NT2/D1 (cell line): Measurements from ENCODE around the gene KANSL1.

Experiments
- DNase-seq: peaks from one replicate; pipeline ENCODE4 v3.0.0-alpha.2; 2011; ENCODE audit warnings: low read depth, low spot score
- H3K27me3 ChIP-seq: 2 replicates; pipeline ENCODE4 v1.6.0; 2011; ENCODE audit warnings: mild to moderate bottlenecking; ENCODE audit not compliant: insufficient read length, insufficient read depth
- H3K36me3 ChIP-seq: 2 replicates; pipeline ENCODE4 v1.6.1; 2011; ENCODE audit warnings: mild to moderate bottlenecking, low read length, mixed read lengths; ENCODE audit not compliant: insufficient read depth, insufficient read length
- H3K4me1 ChIP-seq: 2 replicates; pipeline ENCODE4 v1.5.1; 2011; ENCODE audit not compliant: insufficient read depth, insufficient read length
- H3K4me3 ChIP-seq: 2 replicates; pipeline ENCODE4 v1.5.1; 2011; ENCODE audit warnings: low read depth; ENCODE audit not compliant: insufficient read length
- H3K9ac ChIP-seq: 2 replicates; pipeline ENCODE4 v1.6.0; 2011; ENCODE audit warnings: low read depth; ENCODE audit not compliant: insufficient read length
- H3K9me3 ChIP-seq: 2 replicates; pipeline ENCODE4 v1.5.1; 2011; ENCODE audit warnings: mild to moderate bottlenecking, low read length; ENCODE audit not compliant: insufficient read depth
- SUZ12 ChIP-seq: IDR thresholded peaks from 2 replicates; pipeline ENCODE4 v1.6.1; 2011; ENCODE audit not compliant: insufficient read length, insufficient read depth; ENCODE audit errors: extremely low read depth
- YY1 ChIP-seq: IDR thresholded peaks from 2 replicates; pipeline ENCODE4 v1.6.1; 2011; ENCODE audit not compliant: insufficient read length, insufficient read depth
- ZNF274 ChIP-seq: IDR thresholded peaks from 2 replicates; pipeline ENCODE4 v1.6.1; 2011; ENCODE audit warnings: mild to moderate bottlenecking, low read depth, low read length

The KANSL1 gene

DNA sequence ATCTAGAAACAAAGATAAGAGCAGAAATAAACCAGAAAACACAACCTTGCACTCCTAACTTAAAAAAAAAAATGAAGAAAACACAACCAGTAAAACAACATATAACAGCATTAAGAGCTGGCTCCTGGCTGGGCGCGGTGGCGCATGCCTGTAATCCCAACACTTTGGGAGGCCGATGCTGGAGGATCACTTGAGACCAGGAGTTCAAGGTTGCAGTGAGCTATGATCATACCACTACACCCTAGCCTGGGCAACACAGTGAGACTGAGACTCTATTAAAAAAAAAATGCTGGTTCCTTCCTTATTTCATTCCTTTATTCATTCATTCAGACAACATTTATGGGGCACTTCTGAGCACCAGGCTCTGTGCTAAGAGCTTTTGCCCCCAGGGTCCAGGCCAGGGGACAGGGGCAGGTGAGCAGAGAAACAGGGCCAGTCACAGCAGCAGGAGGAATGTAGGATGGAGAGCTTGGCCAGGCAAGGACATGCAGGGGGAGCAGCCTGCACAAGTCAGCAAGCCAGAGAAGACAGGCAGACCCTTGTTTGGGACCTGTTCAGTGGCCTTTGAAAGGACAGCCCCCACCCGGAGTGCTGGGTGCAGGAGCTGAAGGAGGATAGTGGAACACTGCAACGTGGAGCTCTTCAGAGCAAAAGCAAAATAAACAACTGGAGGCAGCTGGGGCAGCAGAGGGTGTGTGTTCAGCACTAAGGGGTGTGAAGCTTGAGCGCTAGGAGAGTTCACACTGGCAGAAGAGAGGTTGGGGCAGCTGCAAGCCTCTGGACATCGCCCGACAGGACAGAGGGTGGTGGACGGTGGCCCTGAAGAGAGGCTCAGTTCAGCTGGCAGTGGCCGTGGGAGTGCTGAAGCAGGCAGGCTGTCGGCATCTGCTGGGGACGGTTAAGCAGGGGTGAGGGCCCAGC lies 191.6 kb downstream of the KANSL1 start:
- Histone ChIP-seq H3K27me3 (no peaks in the 10 kb centered on the region), H3K4me1 (peaks cover 1% of the 10 kb centered on the region), H3K4me3 (no peak overlapping the region), H3K9me3 (no peaks in the 10 kb centered on the region), H3K9ac (peak overlapping the region; percentile 28), H3K36me3 (no peaks in the 10 kb centered on the region)
- no peak for TF ChIP-seq ZNF274
- no peak for TF ChIP-seq YY1
- no peak for TF ChIP-seq SUZ12
- DNase-seq = no peak

DNA sequence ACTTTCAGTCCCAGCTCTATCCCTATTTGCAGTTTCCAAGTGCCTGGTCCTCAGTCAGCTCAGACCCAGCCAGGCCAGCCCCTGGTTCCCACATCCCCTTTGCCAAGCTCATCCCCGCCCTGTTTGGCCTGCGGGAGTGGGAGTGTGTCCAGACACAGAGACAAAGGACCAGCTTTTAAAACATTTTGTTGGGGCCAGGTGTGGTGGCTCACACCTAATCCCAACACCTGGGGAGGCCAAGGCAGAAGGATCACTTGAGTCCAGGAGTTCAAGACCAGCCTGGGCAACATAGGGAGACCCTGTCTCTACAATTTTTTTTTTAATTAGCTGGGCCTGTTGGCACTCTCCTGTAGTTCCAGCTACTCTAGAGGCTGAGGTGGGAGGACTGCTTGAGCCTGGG lies 192.5 kb downstream of the KANSL1 start:
- no peaks in the 10 kb centered on the region for H3K36me3 ChIP-seq
- H3K9me3 ChIP-seq = no peaks in the 10 kb centered on the region
- H3K4me3 ChIP-seq = no peak overlapping the region
- no peaks in the 10 kb centered on the region for H3K27me3 ChIP-seq
- TF ChIP-seq SUZ12 (no peak), YY1 (no peak), ZNF274 (no peak)
- DNase-seq = no peak
- H3K9ac ChIP-seq = no peak overlapping the region
- H3K4me1 ChIP-seq = peaks cover 1% of the 10 kb centered on the region

DNA sequence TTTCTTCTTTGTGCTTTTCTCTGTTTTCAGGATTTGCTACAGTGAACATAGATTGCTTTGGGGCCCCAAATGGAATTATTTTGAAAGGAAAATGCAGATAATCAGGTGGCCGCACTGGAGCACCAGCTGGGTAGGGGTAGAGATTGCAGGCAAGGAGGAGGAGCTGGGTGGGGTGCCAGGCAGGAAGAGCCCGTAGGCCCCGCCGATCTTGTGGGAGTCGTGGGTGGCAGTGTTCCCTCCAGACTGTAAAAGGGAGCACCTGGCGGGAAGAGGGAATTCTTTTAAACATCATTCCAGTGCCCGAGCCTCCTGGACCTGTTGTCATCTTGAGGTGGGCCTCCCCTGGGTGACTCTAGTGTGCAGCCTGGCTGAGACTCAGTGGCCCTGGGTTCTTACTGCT lies 192.9 kb downstream of the KANSL1 start:
- H3K4me1 ChIP-seq = peaks cover 1% of the 10 kb centered on the region
- H3K27me3 ChIP-seq = no peaks in the 10 kb centered on the region
- H3K9ac ChIP-seq = no peak overlapping the region
- H3K4me3 ChIP-seq = no peak overlapping the region
- H3K9me3 ChIP-seq = no peaks in the 10 kb centered on the region
- DNase-seq = no peak
- no peaks in the 10 kb centered on the region for H3K36me3 ChIP-seq
- no peak for TF ChIP-seq YY1
- no peak for TF ChIP-seq ZNF274
- no peak for TF ChIP-seq SUZ12

DNA sequence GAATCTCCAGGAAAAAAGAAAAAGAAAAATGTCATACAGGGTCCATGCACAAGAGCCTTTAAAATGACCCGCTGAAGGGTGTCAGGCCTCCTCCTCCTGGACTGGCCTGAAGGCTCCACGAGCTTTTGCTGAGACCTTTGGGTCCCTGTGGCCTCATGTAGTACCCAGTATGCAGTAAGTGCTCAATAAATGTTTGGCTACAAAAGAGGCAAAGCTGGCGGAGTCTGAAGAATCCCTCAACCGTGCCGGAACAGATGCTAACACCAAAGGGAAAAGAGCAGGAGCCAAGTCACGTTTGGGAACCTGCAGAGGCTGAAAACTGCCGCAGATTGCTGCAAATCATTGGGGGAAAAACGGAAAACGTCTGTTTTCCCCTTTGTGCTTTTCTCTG lies 193.3 kb downstream of the KANSL1 start:
- Histone ChIP-seq H3K4me3 (no peak overlapping the region), H3K27me3 (no peaks in the 10 kb centered on the region), H3K4me1 (peaks cover 4% of the 10 kb centered on the region), H3K9me3 (no peaks in the 10 kb centered on the region), H3K9ac (no peak overlapping the region), H3K36me3 (no peaks in the 10 kb centered on the region)
- no peak for TF ChIP-seq SUZ12
- no peak for TF ChIP-seq ZNF274
- no peak for TF ChIP-seq YY1
- DNase-seq = no peak

DNA sequence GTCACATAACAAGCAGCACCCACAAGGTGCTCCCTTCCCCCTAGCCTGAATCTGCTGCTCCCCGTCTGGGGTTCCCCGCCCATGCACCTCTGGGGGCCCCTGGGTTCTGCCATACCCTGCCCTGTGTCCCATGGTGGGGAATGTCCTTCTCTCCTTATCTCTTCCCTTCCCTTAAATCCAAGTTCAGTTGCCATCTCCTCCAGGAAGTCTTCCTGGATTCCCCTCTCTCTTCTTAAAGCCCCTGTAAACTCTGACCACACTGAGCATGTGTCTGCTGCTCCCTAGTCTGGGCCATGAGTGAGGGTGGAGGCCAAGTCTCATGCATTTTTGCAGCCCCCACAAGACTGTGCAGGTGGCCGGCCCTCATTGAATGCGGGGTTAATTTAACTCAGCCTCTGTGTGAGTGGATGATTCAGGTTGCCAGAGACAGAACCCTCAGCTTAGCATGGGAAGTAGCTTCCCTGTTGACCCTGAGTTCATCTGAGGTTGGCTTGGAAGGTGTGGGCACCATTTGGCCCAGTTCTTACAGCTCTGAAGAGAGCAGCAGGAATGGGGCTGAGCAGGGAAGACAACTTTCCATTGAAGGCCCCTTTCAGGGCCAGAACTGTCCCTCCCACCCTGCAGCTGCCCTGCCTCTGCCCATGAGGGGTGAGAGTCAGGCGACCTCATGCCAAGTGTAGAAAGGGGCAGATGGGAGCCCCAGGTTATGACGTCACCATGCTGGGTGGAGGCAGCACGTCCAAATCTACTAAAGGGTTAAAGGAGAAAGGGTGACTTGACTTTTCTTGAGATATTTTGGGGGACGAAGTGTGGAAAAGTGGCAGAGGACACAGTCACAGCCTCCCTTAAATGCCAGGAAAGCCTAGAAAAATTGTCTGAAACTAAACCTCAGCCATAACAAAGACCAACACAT lies 194.0 kb downstream of the KANSL1 start, which contains the start of gene STH:
Gene STH, plus strand, starts transcription at position 264 of the 913 bp plus-strand sequence. Its CDS starts 30 bp downstream, at position 294.
- peaks cover 4% of the 10 kb centered on the region for H3K4me1 ChIP-seq
- no peaks in the 10 kb centered on the region for H3K9me3 ChIP-seq
- no peak within 1 kb of the TSS for H3K9ac ChIP-seq
- no peaks in the 10 kb centered on the region for H3K36me3 ChIP-seq
- no peak within 1 kb of the TSS for H3K4me3 ChIP-seq
- no peak for DNase-seq
- TF ChIP-seq SUZ12 = no peak
- TF ChIP-seq ZNF274 = no peak
- no peaks in the 10 kb centered on the region for H3K27me3 ChIP-seq

DNA sequence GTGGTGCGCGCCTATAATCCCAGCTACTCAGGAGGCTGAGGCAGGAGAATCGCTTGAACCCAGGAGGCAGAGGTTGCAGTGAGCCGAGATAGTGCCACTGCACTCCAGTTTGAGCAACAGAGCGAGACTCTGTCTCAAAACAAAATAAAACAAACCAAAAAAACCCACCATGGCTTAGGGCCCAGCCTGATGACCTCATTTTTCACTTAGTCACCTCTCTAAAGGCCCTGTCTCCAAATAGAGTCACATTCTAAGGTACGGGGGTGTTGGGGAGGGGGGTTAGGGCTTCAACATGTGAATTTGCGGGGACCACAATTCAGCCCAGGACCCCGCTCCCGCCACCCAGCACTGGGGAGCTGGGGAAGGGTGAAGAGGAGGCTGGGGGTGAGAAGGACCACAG lies 195.6 kb downstream of the KANSL1 start:
- no peak for DNase-seq
- TF ChIP-seq ZNF274 = no peak
- no peak for TF ChIP-seq YY1
- TF ChIP-seq SUZ12 = no peak
- H3K4me3 ChIP-seq = no peak overlapping the region
- peaks cover 10% of the 10 kb centered on the region for H3K4me1 ChIP-seq
- H3K9me3 ChIP-seq = no peaks in the 10 kb centered on the region
- H3K9ac ChIP-seq = no peak overlapping the region
- H3K27me3 ChIP-seq = no peaks in the 10 kb centered on the region
- H3K36me3 ChIP-seq = no peaks in the 10 kb centered on the region

DNA sequence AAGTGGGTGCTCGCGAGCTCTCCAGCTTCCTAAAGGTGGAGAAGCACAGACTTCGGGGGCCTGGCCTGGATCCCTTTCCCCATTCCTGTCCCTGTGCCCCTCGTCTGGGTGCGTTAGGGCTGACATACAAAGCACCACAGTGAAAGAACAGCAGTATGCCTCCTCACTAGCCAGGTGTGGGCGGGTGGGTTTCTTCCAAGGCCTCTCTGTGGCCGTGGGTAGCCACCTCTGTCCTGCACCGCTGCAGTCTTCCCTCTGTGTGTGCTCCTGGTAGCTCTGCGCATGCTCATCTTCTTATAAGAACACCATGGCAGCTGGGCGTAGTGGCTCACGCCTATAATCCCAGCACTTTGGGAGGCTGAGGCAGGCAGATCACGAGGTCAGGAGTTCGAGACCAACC lies 196.1 kb downstream of the KANSL1 start:
- Histone ChIP-seq H3K4me3 (no peak overlapping the region), H3K36me3 (no peaks in the 10 kb centered on the region), H3K9ac (no peak overlapping the region), H3K9me3 (no peaks in the 10 kb centered on the region), H3K27me3 (no peaks in the 10 kb centered on the region), H3K4me1 (peaks cover 10% of the 10 kb centered on the region)
- TF ChIP-seq SUZ12 = no peak
- no peak for TF ChIP-seq ZNF274
- DNase-seq = no peak
